K562 (cell line): Measurements from ENCODE around the gene SPAG4. TPM values are rescaled to one million over a fixed set of nuclear protein-coding genes. Genes with fewer than 3 reads are reported as not detected.

Source experiments
- CHD2 ChIP-seq: IDR thresholded peaks from 2 replicates; pipeline ENCODE4 v1.6.1; 2011; ENCODE audit warnings: low read depth, low read length
- FOS ChIP-seq: IDR thresholded peaks from 3 replicates; pipeline ENCODE4 v1.6.1; 2011; ENCODE audit not compliant: insufficient read length; ENCODE audit errors: extremely low read depth
- FOXK1 ChIP-seq: sonication (generic); formaldehyde crosslinking; IDR thresholded peaks from 2 replicates; pipeline ENCODE4 v1.8.0; 2022; ENCODE audit warnings: missing genetic modification reagents, mild to moderate bottlenecking, borderline replicate concordance
- HBP1 ChIP-seq: fragments of 450-650 bp; formaldehyde crosslinking; IDR thresholded peaks from 2 replicates; pipeline ENCODE4 v1.4.0; 2022; ENCODE audit warnings: missing genetic modification characterization
- KLF1 ChIP-seq: fragments of 450-650 bp; IDR thresholded peaks from 2 replicates; pipeline ENCODE4 v1.6.1; 2016; ENCODE audit warnings: missing genetic modification characterization, missing compliant biosample characterization
- LCOR ChIP-seq: sonication (generic); formaldehyde crosslinking; IDR thresholded peaks from 2 replicates; pipeline ENCODE4 v1.8.0; 2022; ENCODE audit warnings: mild to moderate bottlenecking, missing genetic modification reagents
- LEF1 ChIP-seq: fragments of 450-650 bp; IDR thresholded peaks from 2 replicates; pipeline ENCODE4 v1.6.1; 2016; ENCODE audit warnings: mild to moderate bottlenecking
- MBD2 ChIP-seq: sonication (generic); IDR thresholded peaks from 2 replicates; pipeline ENCODE4 v1.6.1; 2016; ENCODE audit warnings: low read depth, borderline replicate concordance
- MITF ChIP-seq: IDR thresholded peaks from 2 replicates; pipeline ENCODE4 v1.6.1; 2014; ENCODE audit warnings: antibody characterized with exemption
- NRF1 ChIP-seq, 2 experiments: fragments of 450-650 bp; IDR thresholded peaks in 1 of 2; conservative IDR thresholded peaks in 1 of 2; 2 replicates each; pipeline ENCODE4 v1.6.1; 2014; ENCODE audit warnings: mild to moderate bottlenecking in 2 of 2
- POLR2A ChIP-seq: fragments of 450-650 bp; conservative IDR thresholded peaks from 2 replicates; pipeline ENCODE4 v1.6.1; 2016
- PRPF4 ChIP-seq: fragments of 200-400 bp; formaldehyde crosslinking; IDR thresholded peaks from one replicate; pipeline ENCODE4 v1.6.1; 2017; ENCODE audit warnings: low read length, low read depth, mild to moderate bottlenecking; ENCODE audit not compliant: insufficient read depth, poor library complexity, severe bottlenecking
- RBM39 ChIP-seq: fragments of 200-400 bp; formaldehyde crosslinking; optimal IDR thresholded peaks from 2 replicates; pipeline ENCODE3; 2018; ENCODE audit warnings: low read depth, low read length
- RCOR1 ChIP-seq, 2 experiments: IDR thresholded peaks; 2 replicates each; pipeline ENCODE4 v1.6.1; 2012; ENCODE audit warnings: low read depth in 2 of 2, low read length in 2 of 2, borderline replicate concordance in 1 of 2, improper control_type of control experiment in 1 of 2
- RNF2 ChIP-seq: sonication (generic); IDR thresholded peaks from 2 replicates; pipeline ENCODE4 v1.6.1; 2016
- SMAD1 ChIP-seq: fragments of 150-350 bp; IDR thresholded peaks from 2 replicates; pipeline ENCODE4 v1.6.1; 2014; ENCODE audit warnings: low read length, low read depth; ENCODE audit not compliant: partially characterized antibody
- SMARCA4 ChIP-seq: fragments of 450-650 bp; IDR thresholded peaks from 2 replicates; pipeline ENCODE4 v1.6.1; 2016
- SP2 ChIP-seq: IDR thresholded peaks from 2 replicates; pipeline ENCODE4 v1.6.1; 2011; ENCODE audit warnings: mild to moderate bottlenecking, low read depth, low read length, moderate library complexity; ENCODE audit not compliant: poor library complexity, severe bottlenecking; ENCODE audit errors: extremely low read depth
- THRB ChIP-seq: fragments of 450-650 bp; formaldehyde crosslinking; conservative IDR thresholded peaks from 2 replicates; pipeline ENCODE4 v1.4.0; 2022; ENCODE audit warnings: mild to moderate bottlenecking, missing genetic modification characterization
- XRCC4 ChIP-seq: IDR thresholded peaks from one replicate; pipeline ENCODE4 v1.6.1; 2011; ENCODE audit not compliant: insufficient read depth, insufficient read length; ENCODE audit errors: extremely low read depth
- ZBTB9 ChIP-seq: fragments of 450-650 bp; formaldehyde crosslinking; IDR thresholded peaks from 2 replicates; pipeline ENCODE4 v1.4.0; 2020; ENCODE audit warnings: mild to moderate bottlenecking, moderate library complexity
- ZNF699 ChIP-seq: fragments of 250-450 bp; sonication (Bioruptor Pico); IDR thresholded peaks from 2 replicates; pipeline ENCODE4 v1.8.0; 2021; ENCODE audit warnings: mild to moderate bottlenecking, moderate library complexity; ENCODE audit not compliant: insufficient replicate concordance
- ZNF830 ChIP-seq: fragments of 250-450 bp; sonication (Bioruptor Pico); IDR thresholded peaks from 2 replicates; pipeline ENCODE4 v1.5.0; 2021; ENCODE audit warnings: mild to moderate bottlenecking
- ZSCAN32 ChIP-seq: fragments of 450-650 bp; formaldehyde crosslinking; IDR thresholded peaks from 2 replicates; pipeline ENCODE4 v1.4.0; 2020; ENCODE audit warnings: mild to moderate bottlenecking, moderate library complexity
- polyA plus RNA-seq, 8 experiments: library from polyadenylated mRNA; depleted of rRNA in 4 of 8; stranded (reverse) in 5 of 8; unstranded in 3 of 8; fragments of >200 nt; fragmentation: Nextera tagmentation in 2 of 8; fragmentation: Illumina TruSeq in 1 of 8; extraction: Ambion mirVana in 2 of 8; extraction: Trizol in 1 of 8; gene quantifications; 2 replicates each; pipeline versions ENCODE4 v1.2.1 to v1.2.3, GENCODE V29; 2011 to 2014; ENCODE audit warnings: inconsistent platforms in 1 of 8, missing spikeins in 1 of 8
- total RNA-seq, 7 experiments: library from RNA; depleted of rRNA in 6 of 7; stranded (reverse); fragments of >200 nt in 6 of 7; fragmentation: Illumina TruSeq in 2 of 7; extraction: Trizol in 2 of 7; gene quantifications; 2 replicates each; pipeline versions ENCODE4 v1.2.1 to v1.2.3, GENCODE V29; 2011 to 2021; ENCODE audit warnings: low replicate concordance in 1 of 7

Gene SPAG4
- total and polyA plus RNA-seq, 9 of the 15 experiments (the other 6 are each of a cell fraction or from before 2014, with no cell fraction given): 1.6 to 11.4 (median 4.6) TPM

GRCh38 chr20:35616465-35617396, 1.1 kb downstream of the SPAG4 start (continued):
- TF ChIP-seq NRF1 (conservative IDR thresholded peaks at IDR 0.05 in 1 of 2, IDR thresholded peaks at IDR 0.05 in 1 of 2) (no peak), THRB (no peak), SMARCA4 (peak; percentile 80), SP2 (no peak), ZBTB9 (CRISPR knock-in tag) (no peak), FOXK1 (CRISPR knock-in tag) (peak; percentile 61; the same call in 1 of the 2 replicates), LCOR (no peak), SMAD1 (no peak), ZNF830 (CRISPR knock-in tag) (no peak), MITF (no peak), RCOR1 (IDR thresholded peaks at IDR 0.05; ENCODE audit: borderline replicate concordance in 1 of 2, low read depth in 2 of 2, low read length in 2 of 2) (no peak), ZNF699 (CRISPR knock-in tag) (no peak), RNF2 (no peak), PRPF4 (no peak), POLR2A (peak; percentile 75), CHD2 (no peak), FOS (no peak), ZSCAN32 (CRISPR knock-in tag) (no peak), LEF1 (no peak), XRCC4 (no peak), MBD2 (peak; percentile 22; the same call in 1 of the 2 replicates), HBP1 (CRISPR knock-in tag) (peak; percentile 76; the same call in 1 of the 2 replicates), RBM39 (no peak), KLF1 (tag) (peak; percentile 57; the same call in 1 of the 2 replicates)
